Cardiac atrium fibroblast (primary cell): Measurements from ENCODE around the gene NBPF3. TPM values are rescaled to one million over a fixed set of nuclear protein-coding genes. Genes with fewer than 3 reads are reported as not detected.

ENCODE experiments used
- total RNA-seq: library from RNA; depleted of rRNA; stranded (reverse); fragments of >200 nt; gene quantifications from 2 replicates; pipeline ENCODE4 v1.2.3, GENCODE V29; 2015

Gene NBPF3, protein sequence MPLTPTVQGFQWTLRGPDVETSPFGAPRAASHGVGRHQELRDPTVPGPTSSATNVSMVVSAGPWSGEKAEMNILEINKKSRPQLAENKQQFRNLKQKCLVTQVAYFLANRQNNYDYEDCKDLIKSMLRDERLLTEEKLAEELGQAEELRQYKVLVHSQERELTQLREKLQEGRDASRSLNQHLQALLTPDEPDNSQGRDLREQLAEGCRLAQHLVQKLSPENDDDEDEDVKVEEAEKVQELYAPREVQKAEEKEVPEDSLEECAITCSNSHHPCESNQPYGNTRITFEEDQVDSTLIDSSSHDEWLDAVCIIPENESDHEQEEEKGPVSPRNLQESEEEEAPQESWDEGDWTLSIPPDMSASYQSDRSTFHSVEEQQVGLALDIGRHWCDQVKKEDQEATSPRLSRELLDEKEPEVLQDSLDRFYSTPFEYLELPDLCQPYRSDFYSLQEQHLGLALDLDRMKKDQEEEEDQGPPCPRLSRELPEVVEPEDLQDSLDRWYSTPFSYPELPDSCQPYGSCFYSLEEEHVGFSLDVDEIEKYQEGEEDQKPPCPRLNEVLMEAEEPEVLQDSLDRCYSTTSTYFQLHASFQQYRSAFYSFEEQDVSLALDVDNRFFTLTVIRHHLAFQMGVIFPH
- total RNA-seq, result 6.5 and 7.6 TPM in 2 replicates

DNA sequence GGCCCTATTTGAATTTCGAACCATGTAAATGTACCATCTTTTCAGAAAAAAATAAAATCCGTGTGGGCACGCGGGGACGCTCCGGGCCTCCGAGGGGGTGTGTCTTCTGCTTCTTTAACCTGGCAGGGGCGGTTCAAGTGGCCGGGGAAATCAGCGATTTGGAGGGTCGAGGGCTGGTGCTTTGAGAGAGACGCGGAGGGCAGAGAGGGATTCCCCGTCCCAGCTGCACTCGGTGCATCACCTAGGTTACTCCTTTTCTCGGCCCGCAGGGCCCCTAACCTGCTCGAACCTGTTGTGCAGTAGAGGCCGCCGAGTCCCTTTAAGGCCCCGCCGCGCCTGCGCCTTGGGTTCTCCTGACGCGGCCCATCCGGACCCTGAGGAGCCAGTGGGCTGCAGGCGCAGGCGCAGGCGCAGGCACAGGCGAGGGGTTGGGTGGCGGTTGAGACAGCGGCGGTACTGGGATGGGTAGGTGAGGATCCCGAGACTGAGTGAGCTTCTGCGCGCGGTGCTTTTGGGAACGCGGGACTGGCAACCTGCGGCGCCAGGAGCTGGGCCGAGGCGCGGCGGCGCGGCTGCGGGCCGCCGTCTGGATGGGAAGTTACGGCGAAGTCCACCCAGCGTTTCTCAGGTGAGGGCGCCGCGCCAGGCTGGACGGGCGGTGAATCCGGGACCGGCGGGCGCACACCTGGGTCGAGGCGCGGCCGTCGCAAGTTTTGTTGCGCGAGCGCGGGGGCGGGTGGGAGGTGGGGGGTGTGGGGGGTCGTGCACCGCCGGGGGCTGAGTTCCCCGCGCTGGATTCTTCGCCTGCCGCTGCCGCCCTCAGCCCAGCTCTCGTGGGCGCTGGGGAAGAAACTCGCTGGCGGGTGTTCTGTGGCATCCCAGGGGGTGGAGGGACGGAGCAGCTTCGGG is at the start of gene NBPF3:
TSS of gene NBPF3 (plus strand) at position 417 of the 909 bp plus-strand sequence. CDS start 4,950 bp downstream, outside the sequence.

DNA sequence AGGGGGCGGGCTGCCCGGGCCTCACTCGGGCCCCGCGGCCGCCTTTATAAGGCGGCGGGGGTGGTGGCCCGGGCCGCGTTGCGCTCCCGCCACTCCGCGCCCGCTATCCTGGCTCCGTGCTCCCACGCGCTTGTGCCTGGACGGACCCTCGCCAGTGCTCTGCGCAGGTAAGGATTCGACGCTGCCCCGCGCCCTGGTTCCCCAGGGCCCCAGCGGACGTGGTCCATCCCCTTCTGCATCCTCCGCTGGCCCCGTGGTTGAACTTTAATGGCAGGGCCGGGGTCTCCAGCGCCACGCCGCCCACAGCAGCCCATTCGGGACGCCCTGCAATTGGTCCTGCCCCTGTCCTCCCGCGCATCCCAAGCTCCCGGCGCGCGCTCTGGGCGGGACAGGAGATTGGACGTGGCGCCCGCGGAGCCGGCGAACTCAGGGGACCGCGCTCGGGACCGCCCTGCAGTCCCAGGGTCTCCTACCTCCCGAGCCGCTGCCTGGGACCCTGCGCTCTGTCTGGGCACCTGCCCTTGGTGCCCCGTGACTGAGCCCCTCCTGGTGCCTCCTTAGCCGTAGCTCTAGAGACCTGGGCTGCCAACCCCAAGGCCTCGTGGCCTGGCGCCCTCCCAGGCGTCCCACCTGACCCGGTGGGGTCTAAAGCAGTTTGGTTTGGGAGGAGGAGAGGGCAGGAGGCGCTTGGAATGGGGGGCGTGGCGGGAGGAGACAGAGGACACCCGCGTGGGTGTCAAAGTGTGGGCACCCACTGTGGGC is 69.6 kb downstream of the NBPF3 start, which contains the start of gene ALPL:
TSS of gene ALPL (plus strand) at position 73 of the 762 bp plus-strand sequence. CDS start 44,659 bp downstream, outside the sequence.

Other genes starting within 250 kb of the NBPF3 start
- gene ECE1, start 149.7 kb upstream of the NBPF3 start, total RNA-seq, result 153 and 204 TPM in 2 replicates
- gene ALPL, start 69.3 kb downstream of the NBPF3 start, total RNA-seq, result 11.3 and 12.3 TPM in 2 replicates
- 0.36 and 0.49 TPM in 2 replicates for gene RAP1GAP, start 229.2 kb downstream of the NBPF3 start, total RNA-seq